B cell (primary cell): ENCODE data around the gene USO1. TPM values are rescaled to one million over a fixed set of nuclear protein-coding genes. Genes with fewer than 3 reads are reported as not detected.

ENCODE experiments used
- ATAC-seq: fragments of 200-7000 bp; cut with Tn5 transposase; one replicate; pipeline ENCODE4 v1.10.0; 2021; ENCODE audit warnings: low read depth, mild to moderate bottlenecking, moderate number of reproducible peaks, moderate library complexity
- CTCF ChIA-PET: fragments of 350-600 bp; sonication (Branson Sonifier 250); formaldehyde crosslinking; loops from one replicate; lab custom pipeline; 2021; ENCODE audit warnings: antibody characterized with exemption, inconsistent platforms; lab: Charles Lee
- POLR2A ChIA-PET: fragments of 350-600 bp; sonication (Branson Sonifier 250); formaldehyde crosslinking; loops from one replicate; lab custom pipeline; 2021; ENCODE audit warnings: antibody characterized with exemption; lab: Charles Lee
- DNase-seq: peaks from one replicate; pipeline ENCODE4 v3.0.0; 2013
- H2AFZ ChIP-seq: 2 replicates; pipeline ENCODE4 v1.6.1; 2012; ENCODE audit warnings: mild to moderate bottlenecking, low read depth, low read length; ENCODE audit not compliant: insufficient read depth, poor library complexity, severe bottlenecking
- H3K27ac ChIP-seq, 2 donors: 1 replicate in 1 of 2; 2 replicates in 1 of 2; pipeline ENCODE4 v1.5.1; 2012 to 2013; ENCODE audit warnings: low read length in 2 of 2, mild to moderate bottlenecking in 2 of 2, moderate library complexity in 1 of 2
- H3K27me3 ChIP-seq, 4 experiments: fragments of 200-600 bp in 1 of 4; sonication (generic) in 1 of 4; replicated peaks in 1 of 4; 1 replicate in 2 of 4; 2 replicates in 2 of 4; pipeline versions ENCODE4 v1.6.1 to v1.7.0; 2013 to 2016; ENCODE audit warnings: low read length in 3 of 4, mild to moderate bottlenecking in 2 of 4, mixed read lengths in 1 of 4, moderate library complexity in 1 of 4; ENCODE audit not compliant: insufficient read depth in 4 of 4, control insufficient read depth in 3 of 4; ENCODE audit errors: control extremely low read depth in 1 of 4
- H3K36me3 ChIP-seq, 2 experiments: replicated peaks in 1 of 2; 1 replicate in 1 of 2; 2 replicates in 1 of 2; pipeline versions ENCODE4 v1.6.1 to v1.7.1; 2013; ENCODE audit warnings: low read length in 1 of 2; ENCODE audit not compliant: insufficient read depth in 2 of 2, control insufficient read depth in 1 of 2; ENCODE audit errors: control extremely low read depth in 1 of 2, extremely low read depth in 1 of 2
- H3K4me1 ChIP-seq, 2 donors: fragments of 200-600 bp in 1 of 2; sonication (generic) in 1 of 2; 1 replicate in 1 of 2; 2 replicates in 1 of 2; pipeline versions ENCODE4 v1.5.1 to v1.6.1; 2013 to 2017; ENCODE audit warnings: low read length in 2 of 2; ENCODE audit not compliant: control insufficient read depth in 2 of 2, insufficient read depth in 2 of 2
- H3K4me2 ChIP-seq: replicated peaks from 2 replicates; pipeline ENCODE3; 2012; ENCODE audit warnings: mild to moderate bottlenecking, low read depth, low read length; ENCODE audit not compliant: poor library complexity, severe bottlenecking
- H3K4me3 ChIP-seq, 5 experiments: fragments of 200-600 bp in 1 of 5; sonication (generic) in 1 of 5; 1 replicate in 3 of 5; 2 replicates in 2 of 5; pipeline versions ENCODE4 v1.5.1 to v1.7.0; 2011 to 2016; ENCODE audit warnings: low read length in 4 of 5, mild to moderate bottlenecking in 4 of 5, low read depth in 2 of 5, control low read depth in 1 of 5, moderate library complexity in 1 of 5; ENCODE audit not compliant: insufficient read depth in 1 of 5; ENCODE audit errors: control extremely low read depth in 1 of 5, extremely low read depth in 1 of 5
- H3K79me2 ChIP-seq: fragments of 200-600 bp; sonication (generic); one replicate; pipeline ENCODE4 v1.6.0; 2016; ENCODE audit warnings: low read length; ENCODE audit not compliant: control insufficient read depth, insufficient read depth
- H3K9ac ChIP-seq: fragments of 200-600 bp; sonication (generic); 2 replicates; pipeline ENCODE4 v1.6.1; 2017; ENCODE audit warnings: mild to moderate bottlenecking, low read length, moderate library complexity
- H3K9me3 ChIP-seq, 3 donors: one replicate each; pipeline versions ENCODE4 v1.6.1 to v1.7.1; 2013; ENCODE audit warnings: low read length in 2 of 3; ENCODE audit not compliant: control insufficient read depth in 2 of 3, insufficient read depth in 1 of 3; ENCODE audit errors: control extremely low read depth in 1 of 3
- H4K20me1 ChIP-seq: 2 replicates; pipeline ENCODE4 v1.6.0; 2012; ENCODE audit warnings: mild to moderate bottlenecking, low read length; ENCODE audit not compliant: insufficient read depth, control insufficient read depth, poor library complexity, severe bottlenecking
- H3K27ac Mint-ChIP-seq: one replicate; pipeline ENCODE4 v1.8.0; 2021; ENCODE audit warnings: mixed read lengths
- H3K27me3 Mint-ChIP-seq: one replicate; pipeline ENCODE4 v1.8.0; 2021; ENCODE audit warnings: mixed read lengths
- H3K4me1 Mint-ChIP-seq: one replicate; pipeline ENCODE4 v1.8.0; 2021; ENCODE audit warnings: mixed read lengths
- H3K4me3 Mint-ChIP-seq: one replicate; pipeline ENCODE4 v1.8.0; 2021; ENCODE audit warnings: mixed read lengths
- H3K9me3 Mint-ChIP-seq: one replicate; pipeline ENCODE4 v1.8.0; 2022; ENCODE audit warnings: mixed read lengths; ENCODE audit not compliant: insufficient read depth
- EZH2 ChIP-seq: IDR thresholded peaks from 2 replicates; pipeline ENCODE4 v1.6.1; 2012; ENCODE audit warnings: borderline replicate concordance, low read depth, mild to moderate bottlenecking, moderate library complexity, low read length; ENCODE audit not compliant: insufficient read depth, poor library complexity, severe bottlenecking
- WGBS: methylation state at CpG from one replicate; pipeline ENCODE4 v1.1.5; 2013; ENCODE audit warnings: missing lambda C conversion rate; ENCODE audit not compliant: insufficient coverage; 5-methylcytosine and 5-hydroxymethylcytosine counted together
- intact Hi-C: fragments of 100-400 bp; cut with micrococcal nuclease; formaldehyde crosslinking; loops from one replicate; pipeline ENCODE4 v1.10.0; 2022
- polyA plus RNA-seq: library from polyadenylated mRNA; depleted of rRNA; stranded (reverse); fragments of >200 nt; gene quantifications from 2 replicates; pipeline ENCODE4 v1.2.3, GENCODE V29; 2012
- total RNA-seq, 2 donors: library from RNA; stranded (reverse); fragments of 120-200 nt in 1 of 2; gene quantifications; 1 replicate in 1 of 2; 2 replicates in 1 of 2; pipeline versions ENCODE4 v1.2.3 to v1.2.4, GENCODE V29; 2013 to 2022
- TF ChIP-seq, protein P1 (sequence below): fragments of 200-600 bp; IDR thresholded peaks from one replicate; pipeline ENCODE4 v1.8.0; 2022; ENCODE audit warnings: antibody characterized with exemption, mild to moderate bottlenecking

Gene USO1
- total and polyA plus RNA-seq, 2 donors (not counting 1 experiment from before 2014, with no cell fraction given), result 12.3 to 45.0 TPM

DNA sequence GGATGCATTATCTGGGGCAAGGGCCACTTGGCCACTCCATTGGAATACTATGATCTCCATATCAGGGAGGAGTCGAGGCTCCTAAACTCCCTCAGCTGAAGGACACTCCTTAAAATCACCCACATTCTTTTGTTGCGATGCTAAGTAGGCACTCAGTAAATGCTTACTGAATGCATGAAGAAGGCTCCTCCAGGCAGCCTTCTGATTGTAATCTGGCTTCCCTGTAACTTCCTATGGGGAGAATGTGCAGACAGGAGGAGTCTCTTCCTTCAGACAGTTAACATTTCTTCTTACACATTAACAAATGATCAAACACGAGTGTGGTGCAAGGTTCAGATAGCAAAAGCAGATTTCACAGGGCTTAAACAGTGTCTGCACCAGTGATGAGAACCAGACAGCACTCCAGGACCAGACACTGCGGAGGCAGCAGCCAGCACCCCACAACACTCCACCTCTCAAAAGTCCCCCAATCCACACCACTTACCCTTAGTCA is 21.4 kb upstream of the USO1 start:
- Histone ChIP-seq H3K36me3 (peaks cover 2% of the 10 kb centered on the region in 2 experiments), H3K27ac (no peak overlapping the region), H4K20me1 (no peaks in the 10 kb centered on the region), H3K79me2 (peaks cover 3% of the 10 kb centered on the region), H3K9ac (no peak overlapping the region), H3K4me2 (no peak overlapping the region), H3K4me1 (peaks cover 14 to 15% of the 10 kb centered on the region in 2 donors), H3K9me3 (no peaks in the 10 kb centered on the region), H2AFZ (no peak overlapping the region), H3K27me3 (no peaks in the 10 kb centered on the region), H3K4me3 (no peak overlapping the region)
- ATAC-seq, result no peak
- Mint-ChIP-seq H3K9me3 (no peaks in the 10 kb centered on the region), H3K27me3 (no peaks in the 10 kb centered on the region), H3K4me3 (no peak overlapping the region), H3K4me1 (peaks cover 17% of the 10 kb centered on the region), H3K27ac (no peak overlapping the region)
- POLR2A ChIA-PET, result no interaction called here
- CTCF ChIA-PET, result no interaction called here
- no peak for DNase-seq
- intact Hi-C loops, result no loop called here
- TF ChIP-seq, protein P1, sequence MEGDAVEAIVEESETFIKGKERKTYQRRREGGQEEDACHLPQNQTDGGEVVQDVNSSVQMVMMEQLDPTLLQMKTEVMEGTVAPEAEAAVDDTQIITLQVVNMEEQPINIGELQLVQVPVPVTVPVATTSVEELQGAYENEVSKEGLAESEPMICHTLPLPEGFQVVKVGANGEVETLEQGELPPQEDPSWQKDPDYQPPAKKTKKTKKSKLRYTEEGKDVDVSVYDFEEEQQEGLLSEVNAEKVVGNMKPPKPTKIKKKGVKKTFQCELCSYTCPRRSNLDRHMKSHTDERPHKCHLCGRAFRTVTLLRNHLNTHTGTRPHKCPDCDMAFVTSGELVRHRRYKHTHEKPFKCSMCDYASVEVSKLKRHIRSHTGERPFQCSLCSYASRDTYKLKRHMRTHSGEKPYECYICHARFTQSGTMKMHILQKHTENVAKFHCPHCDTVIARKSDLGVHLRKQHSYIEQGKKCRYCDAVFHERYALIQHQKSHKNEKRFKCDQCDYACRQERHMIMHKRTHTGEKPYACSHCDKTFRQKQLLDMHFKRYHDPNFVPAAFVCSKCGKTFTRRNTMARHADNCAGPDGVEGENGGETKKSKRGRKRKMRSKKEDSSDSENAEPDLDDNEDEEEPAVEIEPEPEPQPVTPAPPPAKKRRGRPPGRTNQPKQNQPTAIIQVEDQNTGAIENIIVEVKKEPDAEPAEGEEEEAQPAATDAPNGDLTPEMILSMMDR, result no peak
- TF ChIP-seq EZH2, result no peak
- 100% methylated on average over 1 of the region's 4 CpGs for WGBS

DNA sequence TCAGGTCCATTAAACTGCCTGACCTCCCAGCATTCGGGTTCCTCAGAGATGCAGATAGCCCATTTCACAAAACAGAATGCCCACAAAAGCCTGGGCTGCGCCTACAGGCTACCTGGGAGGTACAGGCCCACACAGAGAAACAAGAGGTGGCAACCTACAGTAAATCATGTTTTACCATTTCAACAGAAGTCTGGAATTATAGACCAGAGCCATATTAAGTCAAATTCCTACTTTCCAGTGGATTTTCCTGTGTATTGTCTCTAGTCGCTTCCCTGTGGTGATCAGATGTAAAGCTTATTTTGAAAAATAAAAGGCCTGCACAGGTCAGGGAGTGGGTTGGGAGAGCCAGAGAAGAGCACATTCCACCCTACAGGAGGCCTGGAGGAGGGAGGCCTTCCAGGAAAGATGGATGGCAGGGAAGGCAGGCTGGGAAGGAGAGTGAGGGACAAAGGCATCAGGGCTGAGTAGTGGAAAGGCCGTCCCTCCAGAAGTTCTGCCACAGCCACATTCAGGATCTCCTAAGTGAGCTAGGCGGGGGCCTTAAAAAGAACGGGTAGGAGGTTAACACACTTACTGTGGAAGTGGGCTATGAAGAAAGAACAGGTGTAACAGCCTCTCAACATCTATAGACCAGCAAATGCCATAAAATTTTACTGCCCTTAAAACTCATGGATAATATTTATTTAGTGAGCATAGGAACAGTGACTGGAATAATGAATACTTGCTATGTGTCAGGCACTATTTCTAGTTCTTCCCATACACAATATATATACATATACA is 19.0 kb upstream of the USO1 start:
- 100% methylated on average over 2 of the region's 6 CpGs for WGBS
- CTCF ChIA-PET, result interaction anchor here (0.6 to 1.0 kb wide), 2 partner anchors 15 to 143 kb away, joined by 3 to 4 read pairs; no protein-coding TSS in a partner anchor
- peaks cover 14% of the 10 kb centered on the region for H3K4me1 Mint-ChIP-seq

More for the DNA sequence above, 19.0 kb upstream of the USO1 start:
- POLR2A ChIA-PET, result no interaction called here
- no peak for ATAC-seq
- Mint-ChIP-seq H3K27me3 (no peaks in the 10 kb centered on the region), H3K9me3 (no peaks in the 10 kb centered on the region), H3K27ac (no peak overlapping the region), H3K4me3 (no peak overlapping the region)
- no peak overlapping the region for H3K27ac ChIP-seq
- intact Hi-C loops, result loop anchor here (5.0 kb wide), 1 partner anchor 142 kb away; no protein-coding TSS in a partner anchor
- H3K27me3 ChIP-seq, result no peaks in the 10 kb centered on the region
- H3K9ac ChIP-seq, result no peak overlapping the region
- no peaks in the 10 kb centered on the region for H4K20me1 ChIP-seq
- no peaks in the 10 kb centered on the region for H3K9me3 ChIP-seq
- no peak for DNase-seq
- TF ChIP-seq, protein P1, result no peak
- TF ChIP-seq EZH2, result no peak
- H2AFZ ChIP-seq, result no peak overlapping the region
- H3K36me3 ChIP-seq, result peaks cover 2% of the 10 kb centered on the region in 2 experiments
- H3K4me1 ChIP-seq, result peaks cover 7 to 10% of the 10 kb centered on the region in 2 donors
- no peak overlapping the region for H3K4me2 ChIP-seq
- no peak overlapping the region for H3K4me3 ChIP-seq
- H3K79me2 ChIP-seq, result peaks cover 3% of the 10 kb centered on the region
